Germinal center (tissue), 1 donor: Measurements from ENCODE around the gene VPS16.
"Not testable (repeated sequence)": the region's sequence is repeated elsewhere in the genome, so short reads cannot be mapped to it uniquely, and the experiment has no call there.

ENCODE experiments used
- DNase-seq: peaks from one replicate; pipeline ENCODE4 v3.0.0; 2012; ENCODE audit warnings: mixed read lengths, low spot score

VPS16 gene

DNA sequence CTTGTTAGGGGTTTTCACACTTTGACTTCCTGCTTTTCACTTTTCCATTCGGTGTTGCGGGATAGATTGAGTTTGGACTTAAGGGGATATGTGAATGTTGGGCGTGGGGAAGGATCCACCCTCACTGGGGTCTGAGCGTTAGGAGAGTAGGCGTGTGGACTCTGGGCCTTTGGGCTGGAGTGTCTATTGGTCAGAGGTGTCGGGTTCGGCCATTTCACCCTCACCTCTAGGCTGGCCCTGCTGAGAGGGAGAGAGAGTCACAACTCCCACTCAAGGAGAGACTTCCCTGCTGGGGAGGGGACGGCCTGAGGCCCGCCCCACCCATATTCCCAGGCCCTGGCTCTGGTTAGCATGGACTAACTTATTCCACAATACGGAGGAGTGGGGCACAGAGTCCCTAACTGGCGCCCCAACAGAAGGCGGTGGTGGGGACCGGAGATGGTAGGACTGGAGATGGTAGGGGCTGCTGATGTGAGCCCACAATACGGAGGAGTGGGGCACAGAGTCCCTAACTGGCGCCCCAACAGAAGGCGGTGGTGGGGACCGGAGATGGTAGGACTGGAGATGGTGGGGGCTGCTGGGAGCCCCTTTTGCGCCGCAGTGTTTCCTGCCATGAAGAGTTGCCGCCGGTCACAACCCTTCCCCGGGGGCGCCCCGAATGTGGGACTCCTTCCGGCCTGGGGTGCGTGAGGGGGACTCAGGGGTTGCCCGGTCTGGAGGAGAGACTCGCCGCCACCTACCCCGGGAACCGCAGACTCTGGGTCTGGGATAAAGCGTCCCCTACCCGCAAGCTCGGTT, 31.3 kb downstream of the VPS16 start:
- no peak for DNase-seq

DNA sequence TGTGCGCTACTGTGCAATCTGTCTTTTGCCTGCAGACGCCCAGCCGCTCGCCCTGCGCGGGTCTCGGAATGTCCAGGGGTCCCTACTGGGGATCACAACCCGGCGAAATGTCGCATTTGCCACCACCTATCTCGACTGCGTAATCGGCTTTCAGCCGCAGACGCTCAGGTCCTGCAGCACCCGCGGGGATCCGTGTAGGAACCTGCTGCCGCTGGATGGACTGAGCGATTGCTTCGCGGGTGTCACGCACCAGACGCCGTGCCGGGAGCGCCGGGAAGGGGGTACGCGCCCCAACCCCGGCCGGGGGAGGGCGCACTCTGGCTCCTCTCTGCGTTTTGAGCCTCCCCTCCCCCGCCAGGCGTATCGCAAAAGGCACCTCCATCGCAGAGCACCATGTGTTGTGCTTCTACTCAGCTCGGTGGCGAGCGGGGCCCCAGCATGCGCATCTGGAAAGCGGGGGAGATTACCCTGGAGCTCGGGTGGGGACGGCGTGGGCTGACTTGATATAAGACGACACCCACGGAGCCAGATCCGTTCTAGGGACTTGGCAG, 32.0 kb downstream of the VPS16 start:
- DNase-seq: peak; percentile 45

DNA sequence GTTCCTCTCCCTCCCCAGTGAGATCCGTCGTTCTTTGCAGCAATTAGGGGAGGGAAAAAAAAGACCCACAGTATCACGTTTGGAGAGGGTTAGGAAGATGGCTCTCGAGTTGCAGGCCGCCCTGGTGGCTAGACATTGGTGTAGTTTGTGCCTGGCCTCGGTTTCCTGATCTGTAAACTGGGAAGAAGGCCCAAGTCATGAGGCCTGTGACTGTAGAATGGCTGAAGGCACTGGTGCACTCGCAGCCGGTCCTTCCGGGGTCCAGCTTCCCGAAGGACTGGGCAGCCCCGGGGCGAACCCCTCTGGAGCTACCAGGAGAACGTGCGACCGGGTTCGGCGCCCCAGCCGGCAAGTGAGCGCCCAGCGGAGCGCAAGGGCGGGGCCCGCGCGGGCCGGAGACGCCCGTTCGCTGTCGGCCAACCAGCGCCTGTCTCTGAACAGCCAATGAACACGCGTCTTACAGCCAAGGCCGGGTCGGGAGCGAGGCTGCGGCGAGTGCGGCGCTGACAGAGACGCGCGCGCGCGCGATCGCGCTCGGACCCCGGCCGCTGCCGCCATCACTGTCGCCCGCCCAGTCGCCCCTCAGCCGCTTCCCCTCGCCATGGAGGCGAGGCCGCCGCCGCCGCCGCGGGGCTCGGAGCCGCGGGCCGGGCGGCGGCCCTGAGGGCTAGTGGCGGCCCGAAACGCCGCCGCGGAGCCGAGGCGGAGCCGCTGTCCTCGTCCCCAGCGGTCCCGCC, 32.6 kb downstream of the VPS16 start, which contains the start of gene PTPRA:
TSS of gene PTPRA (plus strand) at position 472 of the 737 bp plus-strand sequence. CDS start 90,797 bp downstream, outside the sequence.
- peak; percentile 96 for DNase-seq

DNA sequence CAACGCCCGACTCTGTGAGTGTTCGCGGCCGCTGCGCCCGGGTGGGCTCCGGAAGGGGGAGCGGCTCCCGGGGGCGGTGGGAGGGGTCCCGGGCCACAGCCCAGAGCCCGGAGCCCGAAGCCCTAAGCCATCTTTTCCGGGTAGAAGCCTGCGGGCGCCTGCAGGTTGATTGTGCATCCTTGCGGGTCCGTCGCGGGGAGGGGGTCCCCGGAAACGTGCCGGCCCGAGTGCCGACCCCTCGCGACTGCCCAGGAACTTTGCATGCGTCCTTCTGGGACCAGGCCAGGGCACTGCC, 33.1 kb downstream of the VPS16 start:
- DNase-seq: peak; percentile 74

DNA sequence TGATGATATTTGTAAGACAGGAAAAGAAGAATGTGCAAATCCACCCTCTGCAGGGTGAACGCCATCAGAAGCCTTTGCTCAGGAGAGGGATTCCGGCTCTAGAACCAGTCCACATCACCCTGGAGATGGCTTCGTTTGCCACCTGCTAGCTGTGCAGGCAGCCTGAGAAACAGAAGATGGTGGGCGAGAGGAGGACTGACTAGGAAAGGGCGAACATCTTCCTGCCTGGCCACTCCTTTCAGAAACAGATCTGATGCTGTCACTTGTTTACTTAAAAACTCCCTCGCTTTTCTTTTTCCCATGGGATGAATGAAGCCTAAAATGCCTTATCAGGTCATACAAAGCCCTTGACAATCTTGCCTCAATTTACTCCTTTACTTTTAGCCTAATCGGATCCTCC, 33.9 kb downstream of the VPS16 start:
- DNase-seq: no peak

DNA sequence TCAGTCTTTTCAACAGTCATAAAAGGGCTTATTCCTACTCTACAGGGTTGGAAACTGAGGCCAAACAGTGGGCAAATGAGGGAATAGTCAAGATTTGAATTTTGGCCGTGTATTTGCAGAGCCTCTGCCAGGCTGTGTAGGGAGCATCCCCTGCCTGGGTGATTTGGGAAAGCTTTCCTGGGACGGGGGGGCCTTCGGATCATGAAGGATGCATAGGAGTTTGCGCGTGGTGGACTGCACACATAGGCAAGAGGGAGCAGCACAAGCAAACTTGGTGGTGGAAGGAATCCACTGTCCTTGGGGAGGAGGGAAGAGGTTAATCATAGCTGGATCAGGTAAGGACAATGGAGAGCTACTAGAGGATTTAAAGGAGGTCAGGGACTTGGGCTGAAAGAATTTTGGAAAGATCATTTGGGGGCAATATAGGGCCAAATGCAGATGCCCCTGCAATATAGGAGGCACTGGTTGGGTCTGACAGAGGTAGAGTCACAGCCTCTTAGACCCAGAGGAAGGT, 35.2 kb downstream of the VPS16 start:
- DNase-seq: no peak

DNA sequence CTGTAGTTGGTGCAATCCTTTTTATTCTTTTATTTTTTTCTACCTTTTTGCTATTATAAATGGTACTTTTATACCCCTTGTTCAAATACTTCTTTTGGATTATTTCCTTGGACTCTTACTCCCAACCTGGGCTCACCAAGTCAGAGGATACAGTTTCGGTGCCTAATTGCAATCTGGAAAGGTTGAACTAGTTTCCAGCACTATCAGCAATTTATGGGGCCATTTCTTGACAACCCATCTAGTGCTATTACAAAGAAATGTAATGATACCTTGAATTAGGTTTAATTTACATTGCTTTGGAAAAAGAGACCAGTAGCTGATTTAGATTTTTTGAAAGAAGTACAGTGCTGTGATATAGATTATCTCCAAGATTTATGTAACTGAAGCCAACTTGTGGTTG, 38.0 kb downstream of the VPS16 start:
- DNase-seq: no peak

DNA sequence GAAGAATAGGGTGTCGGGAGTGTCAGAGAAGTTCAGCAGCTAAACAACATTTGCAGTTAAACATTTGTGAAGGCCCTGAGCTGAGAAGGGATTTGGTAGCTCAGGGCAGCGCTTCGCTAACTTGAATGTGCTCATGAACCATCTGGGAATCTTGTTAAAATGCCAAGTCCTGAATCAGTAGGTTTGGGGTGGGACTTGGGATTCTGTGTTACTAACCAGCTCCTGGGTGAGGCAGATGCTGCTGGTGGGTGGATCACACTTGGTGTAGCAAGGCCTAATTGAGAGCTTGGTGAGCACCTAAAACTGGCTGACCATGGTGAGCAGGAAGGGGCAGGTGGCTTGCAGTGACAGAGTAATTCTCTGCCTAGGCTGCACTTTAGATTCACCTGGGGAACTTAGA, 38.6 kb downstream of the VPS16 start:
- no peak for DNase-seq

DNA sequence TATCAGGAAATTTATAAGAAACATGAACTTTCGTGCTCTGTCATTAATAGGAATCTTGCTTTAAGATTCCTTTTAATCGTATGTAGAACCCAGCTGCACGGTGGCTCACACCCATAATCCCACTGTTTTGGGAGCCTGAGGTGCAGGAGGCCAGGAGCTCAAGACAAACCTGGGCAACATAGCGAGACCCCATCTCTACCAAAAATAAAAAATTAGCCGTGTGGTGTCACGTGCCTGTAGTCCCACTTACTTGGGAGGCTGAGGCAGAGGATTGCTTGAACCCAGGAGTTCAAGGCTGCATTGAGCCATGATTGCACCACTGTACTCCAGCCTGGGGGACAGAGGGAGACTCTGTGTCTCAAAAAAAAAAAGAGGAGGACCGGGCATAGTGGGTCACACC, 40.1 kb downstream of the VPS16 start:
- no peak for DNase-seq

DNA sequence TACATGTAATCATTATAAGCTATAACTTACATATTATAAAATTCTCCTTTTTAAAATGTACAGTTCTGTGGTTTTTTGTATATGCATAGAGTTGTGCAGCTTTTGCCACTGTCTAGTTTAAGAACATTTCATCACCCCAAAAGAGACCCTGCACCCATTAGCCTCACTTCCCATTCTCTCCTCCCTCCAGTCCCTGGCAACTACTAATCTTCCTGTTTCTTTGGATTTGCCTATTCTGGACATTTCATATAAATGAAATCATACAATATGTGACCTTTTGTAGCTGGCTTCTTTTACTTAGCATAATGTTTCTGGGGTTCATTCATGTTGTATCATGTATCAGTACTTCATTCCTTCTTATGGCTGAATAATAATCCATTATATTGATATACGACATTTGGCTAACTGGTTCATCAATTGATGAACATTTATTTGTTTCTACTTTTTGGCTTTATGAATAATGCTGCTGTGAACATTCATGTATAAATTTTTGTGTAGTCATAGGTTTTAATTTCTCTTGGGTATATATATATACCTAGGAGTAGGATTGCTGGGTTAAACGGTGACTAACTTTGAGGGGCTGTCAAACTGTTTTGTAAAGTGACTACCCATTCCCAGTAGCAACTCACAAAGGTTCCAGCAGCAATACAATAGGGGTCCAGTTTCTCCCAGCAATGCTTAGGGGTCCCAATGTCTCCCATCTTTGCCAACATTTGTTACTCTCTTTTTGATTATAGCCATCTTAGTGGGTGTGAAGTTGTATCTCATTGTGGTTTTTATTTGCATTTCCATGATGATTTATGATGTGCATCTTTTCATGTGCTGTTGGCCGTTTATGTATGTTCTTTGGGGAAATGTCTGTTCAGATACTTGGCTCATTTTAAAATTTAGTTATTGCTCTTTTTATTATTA, 43.4 kb downstream of the VPS16 start:
- no peak for DNase-seq

DNA sequence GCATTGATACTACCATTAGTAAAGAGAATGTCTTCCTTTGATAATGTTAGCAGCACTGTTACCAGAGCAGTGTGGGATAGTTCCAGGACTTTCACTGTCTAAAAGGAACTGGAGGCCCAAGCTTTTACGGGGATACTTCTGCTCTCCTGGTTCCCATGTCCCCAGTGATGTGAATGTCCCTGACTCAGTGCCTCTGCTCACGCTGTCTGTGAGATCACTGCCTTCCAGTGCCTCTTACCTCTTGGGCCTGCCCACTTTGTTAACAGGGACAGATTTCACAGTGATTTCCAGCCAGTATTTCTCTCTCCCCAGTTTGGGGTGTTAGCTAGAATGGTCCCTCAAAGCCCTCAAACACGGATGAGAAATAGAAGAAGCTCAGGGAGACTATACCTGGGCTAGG, 47.2 kb downstream of the VPS16 start:
- no peak for DNase-seq

DNA sequence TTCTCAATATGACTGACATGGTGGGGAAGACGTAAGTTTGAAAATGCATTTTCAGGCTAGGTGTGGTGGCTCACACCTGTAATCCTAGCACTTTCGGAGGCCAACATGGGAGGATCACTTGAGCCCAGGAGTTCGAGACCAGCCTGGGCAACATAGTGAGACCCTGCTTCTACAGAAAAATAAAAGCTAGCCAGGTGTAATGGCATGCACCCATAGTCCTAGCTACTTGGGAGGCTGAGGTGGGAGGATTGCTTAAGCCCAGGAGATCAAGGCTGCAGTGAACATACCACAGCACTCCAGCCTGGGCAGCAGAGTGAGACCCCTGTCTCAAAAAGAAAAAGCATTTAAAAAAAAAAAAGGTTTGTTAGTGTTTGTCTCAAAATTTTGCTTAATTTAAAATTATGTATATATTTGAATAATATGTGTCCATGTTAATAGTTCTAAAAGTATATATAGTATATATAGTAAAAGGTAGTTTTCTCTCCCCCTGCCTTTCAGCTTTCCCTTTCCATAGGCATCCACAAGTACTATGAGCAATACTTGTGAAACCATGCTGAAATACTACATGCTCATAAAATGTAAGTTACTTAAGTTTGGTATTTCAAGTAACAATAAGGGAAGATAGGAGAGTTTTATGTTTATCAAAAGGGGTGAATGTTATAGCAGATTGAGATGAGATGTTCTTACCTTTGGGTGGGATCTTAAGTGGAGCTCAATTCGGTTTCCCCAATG, 47.8 kb downstream of the VPS16 start:
- DNase-seq: no peak

DNA sequence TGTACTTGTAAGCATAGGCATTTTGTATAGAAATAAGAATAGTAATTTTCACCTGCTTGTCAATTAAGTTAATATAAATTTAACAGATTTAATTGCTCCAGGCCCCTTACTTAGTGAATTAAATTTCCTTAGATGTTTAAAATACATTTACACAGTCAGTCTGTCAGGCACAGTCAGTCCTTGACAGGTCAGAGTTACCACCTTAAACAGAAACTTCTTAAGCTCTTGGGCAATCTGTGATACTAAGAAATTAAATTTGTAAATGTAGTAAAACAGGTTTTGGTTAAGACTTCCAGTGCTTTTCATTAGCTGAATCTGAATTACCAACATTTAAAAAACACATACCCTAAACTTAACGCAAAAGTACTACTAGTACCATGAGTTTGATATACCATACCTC, 48.7 kb downstream of the VPS16 start:
- DNase-seq: no peak

DNA sequence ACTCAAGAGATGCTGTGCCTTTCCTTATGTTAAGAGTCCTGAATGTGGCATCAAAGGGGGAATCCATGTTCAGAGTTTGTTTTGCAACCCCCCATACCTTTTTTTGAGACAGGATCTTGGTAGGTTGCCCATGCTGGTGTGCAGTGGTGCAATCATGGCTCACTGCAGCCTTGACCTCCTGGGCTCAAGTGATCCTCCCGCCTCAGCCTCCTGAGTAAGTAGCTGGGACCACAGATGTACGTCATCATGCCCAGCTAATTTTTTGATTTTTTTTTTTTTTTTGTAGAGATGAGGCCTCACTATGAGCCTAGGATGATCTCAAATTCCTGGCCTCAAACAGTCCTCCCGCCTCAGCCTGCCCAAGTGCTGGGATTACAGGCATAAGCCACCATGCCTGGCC, 49.3 kb downstream of the VPS16 start:
- DNase-seq: no peak

DNA sequence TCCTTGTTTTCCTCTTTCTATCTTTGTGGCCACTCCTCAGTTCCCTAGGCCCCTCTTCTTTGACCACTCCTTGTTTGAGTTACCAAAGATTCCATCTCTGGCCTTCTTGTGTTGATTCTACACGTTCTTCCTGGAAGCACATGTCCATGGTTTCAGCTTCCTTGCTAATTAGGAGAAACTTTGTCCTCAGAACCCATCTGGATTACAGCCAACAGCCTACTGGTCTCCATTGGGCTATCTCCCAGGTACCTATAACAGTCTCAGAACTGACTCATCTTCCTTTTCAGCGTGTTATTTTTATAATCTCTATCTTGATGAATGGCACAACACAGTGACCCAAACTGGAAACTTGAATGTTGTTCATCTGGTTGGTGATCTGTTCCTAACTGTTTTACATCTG, 50.2 kb downstream of the VPS16 start:
- no peak for DNase-seq

DNA sequence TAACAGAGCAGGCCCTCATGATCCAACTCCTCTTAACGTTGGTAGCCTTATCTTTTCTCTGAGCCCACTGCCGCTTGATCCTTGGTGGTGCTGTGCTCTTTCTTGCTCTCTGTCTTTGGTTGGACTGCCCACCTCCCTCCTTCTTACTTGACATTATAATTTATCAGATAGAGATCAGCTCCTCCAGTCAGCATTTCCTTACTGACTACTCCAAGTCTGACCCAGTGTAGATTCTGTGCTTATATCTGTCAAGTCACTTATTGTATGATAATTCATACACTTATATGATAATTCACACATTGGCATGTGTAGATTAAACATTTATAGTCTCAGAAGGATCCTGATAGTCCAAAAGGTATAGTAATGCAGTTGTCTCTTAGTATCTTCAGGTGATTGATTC, 50.8 kb downstream of the VPS16 start:
- no peak for DNase-seq

DNA sequence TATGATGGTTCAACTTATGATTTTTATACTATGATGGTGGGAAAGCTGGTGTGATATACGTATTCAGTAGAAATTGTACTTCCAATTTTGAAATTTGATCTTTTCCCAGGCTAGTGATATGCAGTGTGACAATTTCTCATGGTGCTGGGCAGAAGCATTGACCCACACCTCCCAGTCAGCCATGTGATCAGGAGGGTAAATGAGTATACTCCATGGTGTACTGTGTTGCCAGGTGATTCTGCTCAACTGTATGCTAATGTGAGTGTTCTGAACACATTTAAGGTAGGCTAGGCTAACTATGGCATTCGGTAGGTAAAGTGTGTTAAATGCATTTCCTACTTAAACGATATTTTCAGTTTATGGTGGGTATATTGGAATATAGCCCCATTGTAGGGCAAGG, 51.8 kb downstream of the VPS16 start:
- DNase-seq: no peak

DNA sequence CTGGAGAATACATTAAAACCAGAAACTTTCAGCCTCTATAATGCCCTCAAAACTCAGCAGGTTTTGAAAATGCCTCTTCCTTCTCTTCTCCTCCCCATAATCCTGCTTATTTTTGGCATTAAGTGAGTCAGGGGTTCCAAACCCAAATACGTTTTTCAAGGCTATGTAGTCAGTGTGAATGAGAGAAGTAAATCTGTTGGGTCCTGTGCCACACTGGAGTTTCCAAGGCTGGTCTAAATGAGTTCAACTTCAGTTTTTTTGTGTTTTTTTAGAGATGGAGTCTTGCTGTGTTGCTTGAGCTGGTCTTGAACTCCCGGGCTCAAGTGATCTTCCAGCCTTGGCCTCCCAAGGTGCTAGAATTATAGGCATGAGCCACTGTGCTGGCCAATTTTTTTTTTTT, 53.7 kb downstream of the VPS16 start:
- DNase-seq: no peak

DNA sequence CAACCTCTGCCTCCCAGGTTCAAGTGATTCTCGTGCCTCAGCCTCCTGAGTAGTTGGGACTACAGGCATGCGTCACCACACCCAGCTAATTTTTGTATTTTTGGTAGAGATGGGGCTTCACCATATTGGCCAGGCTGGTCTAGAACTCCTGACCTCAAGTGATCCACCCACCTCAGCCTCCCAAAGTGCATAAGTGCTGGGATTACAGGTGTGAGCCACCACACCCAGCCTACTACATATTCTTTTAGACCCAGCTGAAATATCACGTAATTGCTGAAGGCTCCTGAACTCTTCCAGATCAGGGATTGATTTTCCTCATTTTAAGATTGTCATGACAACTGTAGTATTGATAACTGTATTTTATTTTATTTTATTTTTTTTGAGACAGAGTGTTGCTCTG, 54.6 kb downstream of the VPS16 start:
- not testable (repeated sequence) for DNase-seq

DNA sequence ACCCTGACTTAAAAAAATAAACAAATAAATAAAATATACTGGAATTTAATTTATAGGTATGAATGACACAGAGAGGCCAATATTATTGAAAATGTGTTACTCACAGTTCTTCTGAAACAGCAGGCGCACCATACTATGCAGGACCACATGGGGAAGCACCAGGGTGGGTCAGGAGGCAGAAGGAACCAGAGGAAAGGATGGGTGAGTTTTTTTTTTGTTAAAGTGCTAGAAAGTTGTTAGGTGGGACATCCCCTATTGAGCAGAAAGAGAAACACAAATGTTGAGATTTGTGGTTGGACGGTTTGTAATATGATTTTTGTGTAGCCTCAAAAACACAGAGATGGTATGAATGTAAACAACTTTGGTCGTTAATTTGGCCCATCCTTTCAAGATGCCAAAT, 58.7 kb downstream of the VPS16 start:
- no peak for DNase-seq

DNA sequence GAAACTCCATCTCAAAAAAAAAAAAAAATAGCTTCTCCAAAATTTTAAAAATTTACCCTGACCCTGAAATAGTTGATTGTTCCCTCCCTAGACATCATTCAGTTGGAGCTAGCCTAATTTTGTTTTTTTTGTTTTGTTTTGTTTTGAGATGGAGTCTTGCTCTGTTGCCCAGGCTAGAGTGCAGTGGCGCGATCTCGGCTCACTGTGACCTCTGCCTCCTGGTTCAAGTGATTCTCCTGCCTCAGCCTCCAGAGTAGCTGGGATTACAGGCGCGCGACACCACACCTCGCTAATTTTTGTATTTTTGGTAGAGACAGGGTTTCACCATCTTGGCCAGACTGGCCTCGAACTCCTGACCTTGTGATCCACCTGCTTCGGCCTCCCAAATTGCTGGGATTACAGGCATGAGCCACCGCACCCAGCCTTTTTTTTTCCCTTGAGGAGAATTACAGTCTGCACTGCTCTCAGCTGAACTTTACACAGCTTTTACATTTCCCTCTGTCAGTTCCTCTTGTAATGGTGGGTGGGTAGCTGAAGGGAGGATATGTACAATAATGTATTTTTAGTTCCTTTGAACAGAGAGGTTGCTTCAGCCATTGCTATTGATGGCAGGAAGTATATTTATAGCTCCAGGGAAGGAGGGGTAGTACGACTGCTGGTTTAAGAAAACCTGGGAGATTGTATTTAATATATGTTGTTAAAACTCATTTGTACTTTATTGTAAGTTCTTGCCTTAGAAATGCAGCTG, 60.5 kb downstream of the VPS16 start:
- DNase-seq: no peak
